GM23338 (cell line): ENCODE results near the gene HINT2. TPM values are rescaled to one million over a fixed set of nuclear protein-coding genes. Genes with fewer than 3 reads are reported as not detected.

Source experiments
- EZH2phosphoT487 ChIP-seq: fragments of 200-600 bp; sonication (generic); IDR thresholded peaks from one replicate; pipeline ENCODE4 v1.8.1; 2018; ENCODE audit warnings: antibody characterized with exemption; ENCODE audit not compliant: unreplicated experiment
- JUNB ChIP-seq: IDR thresholded peaks from one replicate; pipeline ENCODE4 v1.6.1; 2016; ENCODE audit warnings: antibody characterized with exemption; ENCODE audit not compliant: unreplicated experiment
- STAT1 ChIP-seq: IDR thresholded peaks from one replicate; pipeline ENCODE4 v1.6.1; 2016; ENCODE audit warnings: antibody characterized with exemption; ENCODE audit not compliant: unreplicated experiment
- ZNF331 ChIP-seq: fragments of 250-450 bp; sonication (Bioruptor Pico); IDR thresholded peaks from 2 replicates; pipeline ENCODE4 v1.5.0; 2020; ENCODE audit warnings: low read depth, mild to moderate bottlenecking, moderate library complexity
- polyA plus RNA-seq: library from polyadenylated mRNA; unstranded; fragments of >200 nt; fragmentation: Nextera tagmentation; extraction: Ambion mirVana; gene quantifications from 2 replicates; pipeline ENCODE4 v1.2.1, GENCODE V29; 2016
- total RNA-seq: library from RNA; depleted of rRNA; stranded (reverse); fragments of >200 nt; shearing (Covaris generic); gene quantifications from 2 replicates; pipeline ENCODE4 v1.2.3, GENCODE V29; 2014
- TF ChIP-seq, protein P1 (sequence below): fragments of 250-450 bp; sonication (Bioruptor Pico); IDR thresholded peaks from 2 replicates; pipeline ENCODE4 v1.5.0; 2020; ENCODE audit warnings: mild to moderate bottlenecking, moderate library complexity
- TF ChIP-seq, protein P2 (sequence below): IDR thresholded peaks from one replicate; pipeline ENCODE4 v1.6.1; 2018; ENCODE audit warnings: antibody characterized with exemption; ENCODE audit not compliant: unreplicated experiment

HINT2 gene
- total and polyA plus RNA-seq, 2 experiments from 2014 or later: 20.9 to 69.9 TPM

DNA sequence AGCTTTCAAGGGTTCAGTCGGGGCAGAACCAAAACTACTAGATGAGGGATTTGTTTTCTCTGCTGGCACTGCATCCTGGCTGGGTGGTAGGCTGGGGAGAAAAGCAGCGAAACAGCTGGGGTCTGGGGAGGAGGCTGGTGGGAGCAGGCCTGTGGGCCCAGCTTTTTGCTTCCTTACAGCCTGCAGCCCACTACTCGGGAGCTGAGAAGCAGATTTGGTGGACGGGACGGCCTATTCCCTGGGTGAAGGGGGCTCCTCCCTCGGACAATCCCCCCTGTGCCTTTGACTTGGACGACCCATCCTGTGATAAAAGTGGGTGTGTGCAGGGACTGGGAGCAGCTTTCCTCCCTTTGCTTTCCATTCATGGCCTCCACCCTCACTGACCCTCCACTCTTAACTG lies 14.3 kb downstream of the HINT2 start (continued):
- TF ChIP-seq, protein P1, sequence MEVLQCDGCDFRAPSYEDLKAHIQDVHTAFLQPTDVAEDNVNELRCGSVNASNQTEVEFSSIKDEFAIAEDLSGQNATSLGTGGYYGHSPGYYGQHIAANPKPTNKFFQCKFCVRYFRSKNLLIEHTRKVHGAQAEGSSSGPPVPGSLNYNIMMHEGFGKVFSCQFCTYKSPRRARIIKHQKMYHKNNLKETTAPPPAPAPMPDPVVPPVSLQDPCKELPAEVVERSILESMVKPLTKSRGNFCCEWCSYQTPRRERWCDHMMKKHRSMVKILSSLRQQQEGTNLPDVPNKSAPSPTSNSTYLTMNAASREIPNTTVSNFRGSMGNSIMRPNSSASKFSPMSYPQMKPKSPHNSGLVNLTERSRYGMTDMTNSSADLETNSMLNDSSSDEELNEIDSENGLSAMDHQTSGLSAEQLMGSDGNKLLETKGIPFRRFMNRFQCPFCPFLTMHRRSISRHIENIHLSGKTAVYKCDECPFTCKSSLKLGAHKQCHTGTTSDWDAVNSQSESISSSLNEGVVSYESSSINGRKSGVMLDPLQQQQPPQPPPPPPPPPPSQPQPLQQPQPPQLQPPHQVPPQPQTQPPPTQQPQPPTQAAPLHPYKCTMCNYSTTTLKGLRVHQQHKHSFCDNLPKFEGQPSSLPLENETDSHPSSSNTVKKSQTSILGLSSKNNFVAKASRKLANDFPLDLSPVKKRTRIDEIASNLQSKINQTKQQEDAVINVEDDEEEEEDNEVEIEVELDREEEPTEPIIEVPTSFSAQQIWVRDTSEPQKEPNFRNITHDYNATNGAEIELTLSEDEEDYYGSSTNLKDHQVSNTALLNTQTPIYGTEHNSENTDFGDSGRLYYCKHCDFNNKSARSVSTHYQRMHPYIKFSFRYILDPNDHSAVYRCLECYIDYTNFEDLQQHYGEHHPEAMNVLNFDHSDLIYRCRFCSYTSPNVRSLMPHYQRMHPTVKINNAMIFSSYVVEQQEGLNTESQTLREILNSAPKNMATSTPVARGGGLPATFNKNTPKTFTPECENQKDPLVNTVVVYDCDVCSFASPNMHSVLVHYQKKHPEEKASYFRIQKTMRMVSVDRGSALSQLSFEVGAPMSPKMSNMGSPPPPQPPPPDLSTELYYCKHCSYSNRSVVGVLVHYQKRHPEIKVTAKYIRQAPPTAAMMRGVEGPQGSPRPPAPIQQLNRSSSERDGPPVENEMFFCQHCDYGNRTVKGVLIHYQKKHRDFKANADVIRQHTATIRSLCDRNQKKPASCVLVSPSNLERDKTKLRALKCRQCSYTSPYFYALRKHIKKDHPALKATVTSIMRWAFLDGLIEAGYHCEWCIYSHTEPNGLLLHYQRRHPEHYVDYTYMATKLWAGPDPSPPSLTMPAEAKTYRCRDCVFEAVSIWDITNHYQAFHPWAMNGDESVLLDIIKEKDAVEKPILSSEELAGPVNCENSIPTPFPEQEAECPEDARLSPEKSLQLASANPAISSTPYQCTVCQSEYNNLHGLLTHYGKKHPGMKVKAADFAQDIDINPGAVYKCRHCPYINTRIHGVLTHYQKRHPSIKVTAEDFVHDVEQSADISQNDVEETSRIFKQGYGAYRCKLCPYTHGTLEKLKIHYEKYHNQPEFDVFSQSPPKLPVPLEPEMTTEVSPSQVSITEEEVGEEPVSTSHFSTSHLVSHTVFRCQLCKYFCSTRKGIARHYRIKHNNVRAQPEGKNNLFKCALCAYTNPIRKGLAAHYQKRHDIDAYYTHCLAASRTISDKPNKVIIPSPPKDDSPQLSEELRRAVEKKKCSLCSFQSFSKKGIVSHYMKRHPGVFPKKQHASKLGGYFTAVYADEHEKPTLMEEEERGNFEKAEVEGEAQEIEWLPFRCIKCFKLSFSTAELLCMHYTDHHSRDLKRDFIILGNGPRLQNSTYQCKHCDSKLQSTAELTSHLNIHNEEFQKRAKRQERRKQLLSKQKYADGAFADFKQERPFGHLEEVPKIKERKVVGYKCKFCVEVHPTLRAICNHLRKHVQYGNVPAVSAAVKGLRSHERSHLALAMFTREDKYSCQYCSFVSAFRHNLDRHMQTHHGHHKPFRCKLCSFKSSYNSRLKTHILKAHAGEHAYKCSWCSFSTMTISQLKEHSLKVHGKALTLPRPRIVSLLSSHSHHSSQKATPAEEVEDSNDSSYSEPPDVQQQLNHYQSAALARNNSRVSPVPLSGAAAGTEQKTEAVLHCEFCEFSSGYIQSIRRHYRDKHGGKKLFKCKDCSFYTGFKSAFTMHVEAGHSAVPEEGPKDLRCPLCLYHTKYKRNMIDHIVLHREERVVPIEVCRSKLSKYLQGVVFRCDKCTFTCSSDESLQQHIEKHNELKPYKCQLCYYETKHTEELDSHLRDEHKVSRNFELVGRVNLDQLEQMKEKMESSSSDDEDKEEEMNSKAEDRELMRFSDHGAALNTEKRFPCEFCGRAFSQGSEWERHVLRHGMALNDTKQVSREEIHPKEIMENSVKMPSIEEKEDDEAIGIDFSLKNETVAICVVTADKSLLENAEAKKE: no peak
- TF ChIP-seq, protein P2, sequence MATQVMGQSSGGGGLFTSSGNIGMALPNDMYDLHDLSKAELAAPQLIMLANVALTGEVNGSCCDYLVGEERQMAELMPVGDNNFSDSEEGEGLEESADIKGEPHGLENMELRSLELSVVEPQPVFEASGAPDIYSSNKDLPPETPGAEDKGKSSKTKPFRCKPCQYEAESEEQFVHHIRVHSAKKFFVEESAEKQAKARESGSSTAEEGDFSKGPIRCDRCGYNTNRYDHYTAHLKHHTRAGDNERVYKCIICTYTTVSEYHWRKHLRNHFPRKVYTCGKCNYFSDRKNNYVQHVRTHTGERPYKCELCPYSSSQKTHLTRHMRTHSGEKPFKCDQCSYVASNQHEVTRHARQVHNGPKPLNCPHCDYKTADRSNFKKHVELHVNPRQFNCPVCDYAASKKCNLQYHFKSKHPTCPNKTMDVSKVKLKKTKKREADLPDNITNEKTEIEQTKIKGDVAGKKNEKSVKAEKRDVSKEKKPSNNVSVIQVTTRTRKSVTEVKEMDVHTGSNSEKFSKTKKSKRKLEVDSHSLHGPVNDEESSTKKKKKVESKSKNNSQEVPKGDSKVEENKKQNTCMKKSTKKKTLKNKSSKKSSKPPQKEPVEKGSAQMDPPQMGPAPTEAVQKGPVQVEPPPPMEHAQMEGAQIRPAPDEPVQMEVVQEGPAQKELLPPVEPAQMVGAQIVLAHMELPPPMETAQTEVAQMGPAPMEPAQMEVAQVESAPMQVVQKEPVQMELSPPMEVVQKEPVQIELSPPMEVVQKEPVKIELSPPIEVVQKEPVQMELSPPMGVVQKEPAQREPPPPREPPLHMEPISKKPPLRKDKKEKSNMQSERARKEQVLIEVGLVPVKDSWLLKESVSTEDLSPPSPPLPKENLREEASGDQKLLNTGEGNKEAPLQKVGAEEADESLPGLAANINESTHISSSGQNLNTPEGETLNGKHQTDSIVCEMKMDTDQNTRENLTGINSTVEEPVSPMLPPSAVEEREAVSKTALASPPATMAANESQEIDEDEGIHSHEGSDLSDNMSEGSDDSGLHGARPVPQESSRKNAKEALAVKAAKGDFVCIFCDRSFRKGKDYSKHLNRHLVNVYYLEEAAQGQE: no peak
- TF ChIP-seq ZNF331 (CRISPR knock-in tag): no peak
- no peak for TF ChIP-seq STAT1
- no peak for TF ChIP-seq EZH2phosphoT487
- no peak for TF ChIP-seq JUNB
